HG02943 (cell line): ENCODE data around the gene BEX4.
"Not testable (repeated sequence)": the region's sequence is repeated elsewhere in the genome, so short reads cannot be mapped to it uniquely, and the experiment has no call there.

Experiments used
- ATAC-seq: cut with Tn5 transposase; IDR thresholded peaks from one replicate; pipeline ENCODE4 v1.9.1; 2021; ENCODE audit warnings: mild to moderate bottlenecking, low read depth, moderate library complexity; ENCODE audit not compliant: unreplicated experiment

BEX4 gene, protein sequence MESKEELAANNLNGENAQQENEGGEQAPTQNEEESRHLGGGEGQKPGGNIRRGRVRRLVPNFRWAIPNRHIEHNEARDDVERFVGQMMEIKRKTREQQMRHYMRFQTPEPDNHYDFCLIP

DNA sequence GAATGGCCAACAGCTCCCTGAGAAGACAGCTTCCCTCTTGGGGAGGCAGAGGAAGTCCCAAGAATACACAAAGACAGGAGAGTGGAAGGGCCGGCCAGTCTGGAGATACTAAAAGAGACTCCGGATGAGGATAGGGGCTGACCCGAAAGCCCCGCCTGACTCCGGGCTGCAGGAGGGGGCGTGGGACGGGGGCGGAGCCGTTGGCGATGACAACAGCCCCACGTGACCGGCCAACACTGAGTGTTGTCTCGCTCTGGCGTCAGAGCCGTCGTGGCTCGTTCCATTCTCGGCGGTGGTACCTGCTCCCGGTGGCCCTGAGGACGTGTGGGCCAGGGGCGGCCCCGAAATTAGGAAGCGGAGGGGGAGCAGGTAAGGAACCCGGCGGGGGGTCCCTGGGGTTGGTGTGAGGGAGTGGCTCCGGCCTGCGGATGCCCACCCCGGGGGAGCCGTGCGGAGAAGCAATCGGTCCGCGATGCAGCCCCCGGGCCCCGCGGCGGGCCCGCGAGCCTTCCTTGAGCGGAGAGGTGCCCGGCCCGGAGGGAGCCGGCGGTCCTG lies at the start of gene BEX4:
TSS of gene BEX4 (plus strand) at position 239 of the 555 bp plus-strand sequence. CDS start 1,046 bp downstream, outside the sequence.
- peak; percentile 94 for ATAC-seq

DNA sequence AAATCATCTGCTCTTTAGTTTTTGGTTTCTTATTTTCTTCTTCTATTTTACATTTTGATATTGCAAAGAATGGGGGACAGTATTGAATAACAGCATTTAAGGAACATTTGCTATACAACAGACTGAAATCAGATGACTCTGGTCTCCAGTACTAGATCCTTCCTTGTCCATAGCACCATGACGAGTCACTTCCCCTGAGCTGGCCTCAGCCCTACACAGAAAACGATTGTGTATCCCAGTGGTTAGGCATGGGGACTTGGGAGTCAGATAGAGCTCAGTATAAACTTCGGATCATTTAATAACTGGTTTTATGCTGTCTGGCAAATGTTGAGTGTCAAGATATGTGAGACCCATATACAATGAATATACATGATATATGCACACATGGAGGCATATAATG lies 44.7 kb upstream of the BEX4 start:
- ATAC-seq, result no peak

DNA sequence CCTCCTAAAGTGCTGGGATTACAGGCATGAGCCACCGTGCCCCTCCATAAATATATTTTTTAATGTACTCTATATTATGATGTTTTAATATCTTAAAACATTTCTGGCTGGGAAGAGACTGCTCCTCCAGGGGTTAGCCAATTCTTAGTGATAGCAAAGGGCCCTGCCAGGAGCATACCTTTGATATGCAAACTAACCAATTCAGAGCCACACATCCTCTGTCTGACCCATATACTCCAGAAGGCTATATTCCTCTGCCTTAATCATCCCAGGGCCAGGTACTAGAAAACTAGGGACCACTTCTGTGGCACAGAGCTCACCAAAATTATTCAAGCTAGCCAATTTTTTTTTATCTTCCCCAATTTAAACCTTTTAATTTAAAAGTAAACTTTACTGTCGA lies 43.6 kb upstream of the BEX4 start:
- no peak for ATAC-seq

DNA sequence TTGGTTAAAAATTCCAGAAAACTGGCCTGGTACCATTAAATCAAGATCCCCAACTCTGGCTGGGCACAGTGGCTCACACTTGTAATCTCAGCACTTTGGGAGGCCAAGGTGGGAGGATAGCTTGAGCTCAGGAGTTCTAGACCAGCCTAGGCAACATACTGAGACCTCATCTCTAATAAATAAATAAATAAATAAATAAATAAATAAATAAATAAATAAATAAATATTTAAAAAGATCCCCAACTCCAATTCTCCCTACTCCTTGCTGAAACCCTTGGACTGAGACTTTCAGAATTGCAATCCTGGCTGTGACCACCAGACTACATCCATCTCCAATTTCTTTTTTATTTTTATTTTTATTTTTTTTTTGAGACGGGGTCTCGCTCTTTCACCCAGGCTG lies 39.7 kb upstream of the BEX4 start:
- not testable (repeated sequence) for ATAC-seq

DNA sequence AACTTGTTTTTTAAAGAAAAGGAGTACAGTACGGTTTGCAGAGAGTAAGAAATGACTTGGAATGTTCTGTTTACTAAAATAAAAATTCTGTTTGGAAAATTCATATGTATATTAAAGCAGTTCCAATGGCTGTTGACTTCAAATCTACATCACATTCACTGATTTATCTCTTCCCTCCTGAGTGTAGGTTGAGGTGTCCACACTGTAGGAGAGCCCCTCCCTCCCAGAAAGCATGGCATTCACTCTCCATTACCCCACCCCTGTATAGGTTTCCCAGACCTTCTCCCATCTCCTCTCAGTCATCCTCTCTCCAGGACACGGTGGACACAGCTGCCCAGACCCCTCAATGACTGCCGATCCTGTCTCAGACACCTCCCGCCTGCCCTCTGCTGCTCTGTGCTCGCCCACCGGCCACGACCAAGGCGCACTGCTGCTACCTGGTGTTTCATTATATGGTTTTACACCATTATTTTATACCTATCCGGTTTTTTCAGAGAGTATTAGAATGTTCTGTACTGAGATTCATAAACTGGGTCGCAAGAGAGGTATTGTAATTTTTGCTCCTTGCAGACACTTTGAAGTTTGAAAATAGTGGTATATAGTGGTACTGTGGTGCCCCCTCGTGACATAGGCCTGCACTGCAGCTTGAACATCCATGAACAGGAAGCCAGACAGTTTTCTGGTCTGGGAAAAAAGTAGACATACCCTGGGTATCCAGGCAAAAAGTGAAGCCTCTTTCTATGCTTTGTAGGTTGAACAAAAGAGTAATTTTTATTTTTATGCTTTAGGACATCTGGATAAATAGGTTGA lies 38.8 kb upstream of the BEX4 start:
- ATAC-seq, result no peak

DNA sequence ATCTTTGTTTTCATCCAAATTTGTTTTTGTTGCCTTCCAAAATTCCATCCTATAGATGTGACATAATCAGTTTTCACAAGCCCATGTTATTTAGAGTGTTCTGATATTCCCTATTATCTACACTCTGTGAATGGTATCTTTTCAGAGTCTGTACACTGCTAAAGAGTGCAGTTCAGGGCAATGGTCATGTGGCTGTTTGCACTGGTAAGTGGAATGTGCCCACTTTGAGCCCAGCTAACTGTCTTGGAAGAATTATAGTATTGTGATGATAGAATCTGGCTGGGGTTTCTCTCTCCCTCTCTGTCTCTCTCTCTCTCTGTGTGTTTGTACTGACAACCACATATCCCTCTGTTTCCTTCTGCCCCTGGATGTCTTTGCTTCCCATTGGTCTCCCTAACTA lies 37.4 kb upstream of the BEX4 start:
- ATAC-seq, result no peak

DNA sequence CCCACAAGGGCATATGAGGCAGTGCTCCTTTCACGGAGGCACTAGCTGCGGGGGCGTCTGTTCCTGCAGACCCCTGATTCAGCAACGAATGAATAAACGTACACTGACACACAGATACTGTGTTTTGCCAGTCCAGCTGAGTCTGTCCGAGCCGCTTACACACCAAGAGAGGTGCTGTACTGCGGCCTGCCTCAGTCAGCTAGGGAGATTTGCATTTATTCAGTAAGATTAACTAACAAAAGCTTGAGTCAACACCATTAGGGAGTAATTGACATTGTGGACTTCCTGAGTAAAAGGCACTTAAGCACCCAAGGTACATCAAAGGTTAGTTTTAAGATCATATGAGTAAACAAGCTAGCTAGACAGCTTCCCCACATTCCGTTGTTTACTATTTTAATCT lies 31.0 kb upstream of the BEX4 start:
- ATAC-seq, result no peak

DNA sequence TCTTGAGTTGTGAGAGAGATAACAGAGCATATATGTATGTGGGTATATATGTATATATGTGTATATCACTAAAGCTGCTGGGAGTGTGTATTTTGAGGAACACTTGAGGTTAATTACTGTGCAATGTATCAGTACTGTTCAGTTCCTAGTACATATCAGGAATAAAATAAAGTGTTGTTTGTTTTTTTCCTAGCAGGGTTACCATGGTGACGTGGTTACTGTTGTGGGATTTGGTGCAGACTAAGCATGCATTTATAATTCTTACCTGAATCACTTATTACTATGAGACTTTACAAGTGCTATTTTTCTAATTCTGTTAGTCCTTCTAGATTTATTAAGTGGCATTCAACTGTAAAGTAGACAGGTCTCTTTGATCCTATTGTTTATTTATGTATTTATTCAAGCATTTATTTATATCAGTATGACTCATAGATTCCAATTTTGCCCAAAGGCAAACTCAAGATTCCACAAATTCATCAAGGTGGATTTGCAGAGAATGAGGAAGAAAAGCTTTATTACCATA lies 26.9 kb upstream of the BEX4 start:
- no peak for ATAC-seq

DNA sequence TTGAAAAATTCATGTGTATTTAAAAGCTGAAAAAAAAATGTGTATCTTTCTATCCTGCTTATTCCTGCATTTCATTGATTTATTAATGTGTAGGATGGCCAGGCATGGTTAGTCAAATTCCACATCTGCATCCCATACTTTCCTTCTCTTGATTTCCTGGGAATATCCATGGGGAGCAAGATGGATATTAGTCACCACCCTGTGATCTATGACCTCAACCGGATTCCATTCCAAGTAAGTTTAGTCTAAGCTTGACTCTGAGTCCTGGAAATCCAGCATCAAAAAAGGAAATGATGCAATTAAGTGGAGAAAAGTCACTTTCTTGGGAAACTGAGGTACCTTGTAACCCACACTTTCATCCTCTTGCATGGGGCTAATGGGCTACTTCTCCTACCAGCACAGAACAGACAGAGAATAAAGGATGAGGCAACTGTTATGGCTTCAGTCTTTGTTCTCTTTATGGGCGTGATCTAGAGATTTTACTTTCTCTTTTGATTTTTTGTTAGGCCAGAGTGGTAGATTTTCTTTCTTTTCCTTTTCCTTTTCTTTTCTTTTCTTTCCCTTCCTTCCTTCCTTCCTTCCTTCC lies 17.1 kb upstream of the BEX4 start:
- no peak for ATAC-seq

DNA sequence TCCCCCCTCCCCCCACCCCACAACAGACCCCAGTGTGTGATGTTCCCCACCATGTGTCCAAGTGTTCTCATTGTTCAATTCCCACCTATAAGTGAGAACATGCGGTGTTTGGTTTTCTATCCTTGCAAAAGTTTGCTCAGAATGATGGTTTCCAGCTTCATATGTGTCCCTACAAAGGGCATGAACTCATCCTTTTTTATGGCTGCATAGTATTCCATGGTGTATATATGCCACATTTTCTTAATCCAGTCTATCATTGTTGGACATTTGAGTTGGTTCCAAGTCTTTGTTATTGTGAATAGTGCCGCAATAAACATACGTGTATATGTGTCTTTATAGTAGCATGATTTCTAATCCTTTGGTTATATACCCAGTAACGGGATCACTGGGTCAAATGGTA lies 16.2 kb upstream of the BEX4 start:
- ATAC-seq, result not testable (repeated sequence)

DNA sequence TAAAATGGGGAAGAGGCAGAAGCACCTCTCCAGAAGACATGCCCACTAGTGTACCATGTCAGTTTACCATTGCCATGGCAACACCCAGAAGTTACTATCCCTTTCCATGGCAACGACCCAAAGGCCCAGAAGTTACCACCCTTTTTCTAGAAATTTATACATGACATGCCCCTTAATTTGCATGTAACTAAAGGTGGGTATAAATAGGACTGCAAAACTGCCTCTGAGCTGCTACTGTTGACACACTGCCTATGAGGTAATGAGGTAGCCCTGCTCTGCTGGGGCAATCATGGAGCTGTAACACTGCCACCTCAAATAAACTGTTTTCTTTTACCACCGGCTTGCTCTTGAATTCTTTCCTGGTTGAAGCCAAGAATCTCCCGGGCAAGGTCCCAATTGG lies 13.9 kb upstream of the BEX4 start:
- ATAC-seq, result no peak

DNA sequence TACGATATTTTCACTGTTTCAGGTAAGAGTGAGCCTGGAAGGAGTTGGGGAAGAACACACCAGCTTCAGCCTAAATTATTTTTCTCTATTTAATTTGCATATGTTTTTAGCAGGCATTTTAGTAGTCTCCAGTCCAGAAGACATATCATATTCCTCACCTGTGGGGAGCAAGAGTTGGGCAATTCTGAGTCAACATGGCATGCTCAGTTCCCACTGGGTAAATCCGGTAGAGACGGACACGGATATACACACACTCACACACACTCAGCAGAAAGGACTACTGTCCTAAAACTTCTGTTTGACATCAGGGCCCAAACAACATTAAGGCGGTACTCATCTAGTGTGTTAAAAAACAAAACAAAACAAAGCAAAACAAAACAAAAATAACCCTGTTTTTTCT lies 4.9 kb upstream of the BEX4 start:
- no peak for ATAC-seq

DNA sequence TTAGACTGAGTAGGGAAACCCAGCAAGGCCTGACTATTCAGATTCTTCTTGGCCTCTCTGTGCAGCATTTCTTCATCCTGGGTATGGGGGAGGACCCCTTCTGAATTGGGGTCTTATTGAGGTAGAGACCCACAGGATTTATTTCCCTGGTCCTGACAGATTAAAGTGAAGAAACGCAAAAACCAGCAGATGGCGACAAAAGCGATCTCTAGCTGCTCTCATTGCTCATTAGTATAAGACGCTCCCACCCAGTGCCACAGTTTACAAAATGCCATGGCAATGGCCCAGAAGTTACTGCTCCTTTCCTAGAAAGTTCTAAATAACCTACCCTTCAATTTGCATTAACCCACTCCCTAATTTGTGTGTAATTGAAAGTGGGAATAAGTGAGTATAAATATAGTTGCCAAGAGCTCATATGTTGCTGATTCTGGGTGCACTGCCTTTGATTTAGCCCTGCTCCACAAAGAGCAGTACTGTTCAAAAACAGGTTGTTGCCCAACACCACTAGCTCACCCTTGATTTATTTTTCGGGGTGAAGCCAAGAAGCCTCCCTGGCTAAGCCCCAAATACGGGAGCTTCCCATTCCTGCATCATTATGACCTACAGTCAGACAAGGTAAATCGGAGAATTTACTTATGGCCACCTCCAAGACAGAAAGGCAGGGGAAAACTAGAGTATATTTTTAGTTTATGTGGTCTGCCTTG lies 3.7 kb upstream of the BEX4 start:
- ATAC-seq, result no peak

DNA sequence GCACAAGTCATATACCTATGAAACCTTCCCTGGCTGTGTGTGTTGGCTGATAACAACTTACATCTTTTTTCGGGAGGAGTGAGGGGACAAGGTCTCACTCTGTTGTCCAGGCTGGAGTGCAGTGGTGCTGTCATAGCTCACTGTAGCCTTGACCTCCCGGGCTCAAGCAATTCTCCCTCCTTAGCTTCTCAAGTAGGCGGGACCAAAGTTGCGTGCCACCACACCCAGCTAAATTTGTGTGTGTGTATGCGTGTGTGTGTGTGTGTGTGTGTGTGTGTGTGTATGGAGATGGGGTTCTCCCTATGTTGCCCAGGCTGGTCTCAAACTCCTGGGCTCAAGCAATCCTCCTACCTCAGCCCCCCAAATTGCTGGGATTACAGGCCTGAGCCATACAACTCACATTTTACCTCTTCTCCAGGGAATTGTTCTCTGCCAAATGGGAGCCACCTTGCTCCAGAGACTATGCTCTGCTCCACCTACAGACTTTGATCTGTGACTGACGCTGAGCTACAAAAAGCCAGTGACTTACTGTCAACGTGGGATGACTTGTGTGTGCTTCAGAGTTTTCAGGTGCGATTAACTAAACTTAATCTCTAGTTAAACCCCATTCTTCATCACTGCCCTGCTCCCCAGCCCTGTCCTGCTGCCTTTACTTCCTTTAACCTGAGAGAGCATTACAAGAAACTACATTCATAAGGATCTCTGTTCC lies 2.0 kb upstream of the BEX4 start:
- no peak for ATAC-seq

DNA sequence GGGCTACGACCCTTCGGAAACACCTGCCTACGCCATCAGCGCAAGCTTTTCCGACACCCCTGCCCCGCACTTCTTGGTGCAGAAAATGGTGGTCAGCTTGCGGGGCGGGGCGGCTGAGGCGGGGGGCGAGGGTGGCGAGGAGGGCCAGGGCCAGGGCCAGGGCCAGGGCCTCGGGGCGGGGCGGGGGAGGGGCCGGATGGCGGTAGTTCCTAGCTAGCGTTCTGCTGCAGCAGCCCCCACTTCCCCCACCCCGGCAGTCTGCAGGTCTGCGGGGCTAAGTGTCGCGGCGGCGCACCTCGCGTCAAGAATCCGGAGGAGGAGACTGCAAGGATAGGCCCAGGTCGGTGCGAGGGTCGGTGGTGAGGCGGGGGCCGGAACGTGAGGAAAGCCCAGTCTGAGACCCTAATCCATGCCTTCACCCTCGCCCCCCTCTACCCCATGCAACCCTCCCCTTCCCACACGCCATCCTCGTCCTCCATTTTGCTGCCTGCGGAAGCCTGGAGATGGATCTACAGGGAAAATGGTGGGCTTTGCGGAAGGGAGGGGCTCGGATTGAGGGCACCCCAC lies 600 bp downstream of the BEX4 start:
- peak; percentile 31 for ATAC-seq

DNA sequence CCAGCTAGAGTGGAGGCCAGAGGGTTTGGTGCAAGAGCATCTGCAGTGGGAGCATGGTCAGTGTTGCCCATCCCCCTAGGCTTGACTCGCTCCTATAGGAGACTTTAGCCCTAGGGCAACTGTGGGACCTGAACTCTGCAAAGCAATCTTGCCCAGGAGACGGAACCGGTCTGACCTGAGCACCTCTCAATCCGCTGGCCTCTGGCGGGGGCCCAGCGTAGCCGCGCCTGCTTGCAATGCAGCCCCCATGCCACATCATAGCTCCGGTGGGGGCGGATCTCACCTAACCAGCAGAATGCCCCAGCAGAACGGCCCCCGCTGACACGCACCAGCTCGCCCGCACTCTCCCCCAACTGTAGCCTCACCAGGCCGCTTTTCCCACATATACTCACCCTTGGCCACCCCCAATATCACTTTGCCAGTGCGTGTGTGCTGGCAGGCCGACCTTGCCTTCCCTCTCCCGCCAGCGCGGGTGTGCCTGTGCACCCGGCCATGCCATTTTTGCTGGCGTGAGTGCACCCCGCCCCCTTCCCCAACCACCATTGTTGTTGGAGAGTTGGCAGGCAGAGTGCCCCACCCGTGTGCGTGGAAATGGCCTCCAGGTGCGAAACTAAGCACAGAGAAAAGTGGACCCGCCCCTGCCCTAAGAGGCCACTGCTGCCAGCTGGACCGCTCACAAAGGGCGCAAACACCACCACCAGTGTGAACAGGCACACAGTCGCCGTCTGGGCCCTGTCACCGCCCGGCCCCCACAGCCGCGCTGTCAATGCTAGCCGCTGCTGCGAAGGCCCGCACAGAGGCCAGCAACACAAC lies 5.8 kb downstream of the BEX4 start:
- no peak for ATAC-seq

DNA sequence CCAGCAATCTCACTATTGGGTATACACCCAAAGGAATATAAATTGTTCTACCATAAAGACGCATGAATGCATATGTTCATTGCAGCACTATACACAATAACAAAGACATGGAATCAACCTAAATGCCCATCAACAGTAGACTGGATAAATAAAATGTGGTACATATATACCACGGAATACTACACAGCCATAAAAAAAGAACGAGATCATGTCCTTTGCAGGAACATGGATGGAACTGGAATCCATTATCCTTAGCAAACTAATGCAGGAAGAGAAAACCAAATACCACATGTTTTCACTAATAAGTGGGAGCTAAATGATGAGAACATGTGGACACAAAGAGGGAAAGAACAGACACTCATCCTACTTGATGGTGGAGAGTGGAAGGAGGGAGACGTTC lies 11.0 kb downstream of the BEX4 start:
- not testable (repeated sequence) for ATAC-seq

DNA sequence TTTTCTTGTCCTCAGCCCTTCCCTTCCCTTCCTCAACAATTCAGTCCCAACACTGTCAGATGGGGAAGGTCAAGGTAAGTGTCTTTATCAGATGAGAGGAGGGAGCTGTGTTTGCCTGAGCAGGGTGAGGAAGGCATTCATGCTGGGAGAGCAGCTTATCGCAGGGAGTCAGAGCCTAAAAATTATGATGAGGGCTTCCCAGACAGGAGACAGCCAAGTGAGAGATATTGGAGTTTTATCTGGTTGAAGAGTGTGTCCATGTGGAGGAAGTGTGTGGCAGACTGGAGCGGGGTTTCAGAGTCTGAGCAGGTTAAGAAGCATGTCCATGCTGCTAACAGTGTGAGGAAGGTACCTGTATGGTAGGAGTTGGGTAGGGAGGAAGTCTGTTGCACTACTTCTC lies 18.4 kb downstream of the BEX4 start:
- no peak for ATAC-seq

DNA sequence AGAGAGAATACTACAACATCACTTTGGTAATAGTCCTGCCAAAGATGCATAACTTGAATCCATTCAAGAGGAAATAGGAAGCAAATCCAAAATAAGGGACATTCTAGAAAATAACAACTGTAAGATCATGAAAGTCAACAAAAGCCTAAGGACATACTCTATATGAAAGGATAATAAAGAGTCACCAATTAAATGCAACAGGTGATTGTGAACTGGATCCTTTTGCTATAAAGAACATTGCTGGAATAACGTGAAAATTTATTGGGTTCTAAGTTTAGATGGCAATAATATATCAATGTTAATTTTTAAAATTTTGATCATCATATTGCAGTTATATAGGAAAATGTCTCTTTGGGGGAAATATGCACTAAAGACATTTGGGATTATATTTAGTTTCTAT lies 20.0 kb downstream of the BEX4 start:
- ATAC-seq, result no peak
